Vagina (tissue), 2 donors: Measurements from ENCODE around the gene CCDC57. TPM values are rescaled to one million over a fixed set of nuclear protein-coding genes. Genes with fewer than 3 reads are reported as not detected.
"Not testable (repeated sequence)": the region's sequence is repeated elsewhere in the genome, so short reads cannot be mapped to it uniquely, and the experiment has no call there.

Experiments used
- DNase-seq, 2 donors: peaks; one replicate each; pipeline ENCODE4 v3.0.0-alpha.2; 2017; ENCODE audit errors: extremely low spot score in 2 of 2
- H3K27ac ChIP-seq: fragments of 200-600 bp; sonication (generic); one replicate; pipeline ENCODE4 v1.5.1; 2019
- H3K27me3 ChIP-seq: fragments of 200-600 bp; sonication (generic); one replicate; pipeline ENCODE4 v1.5.1; 2019
- H3K36me3 ChIP-seq, 2 donors: fragments of 200-600 bp; sonication (generic); one replicate each; pipeline ENCODE4 v1.5.1; 2017 to 2019
- H3K4me1 ChIP-seq: fragments of 200-600 bp; sonication (generic); one replicate; pipeline ENCODE4 v1.5.1; 2019
- H3K4me3 ChIP-seq, 2 donors: fragments of 200-600 bp; sonication (generic); 1 replicate in 1 of 2; 2 replicates in 1 of 2; pipeline ENCODE4 v1.5.1; 2016 to 2019
- H3K9me3 ChIP-seq: fragments of 200-600 bp; sonication (generic); one replicate; pipeline ENCODE4 v1.5.1; 2019
- CTCF ChIP-seq, 3 experiments: fragments of 450-650 bp in 2 of 3; fragments of 200-600 bp in 1 of 3; sonication (generic) in 1 of 3; IDR thresholded peaks; one replicate each; pipeline ENCODE4 v1.5.1; 2017 to 2019; ENCODE audit warnings: antibody characterized with exemption in 3 of 3, mild to moderate bottlenecking in 2 of 3, moderate library complexity in 2 of 3
- POLR2A ChIP-seq, 2 donors: fragments of 450-650 bp; IDR thresholded peaks; one replicate each; pipeline ENCODE4 v1.6.1; 2017; ENCODE audit warnings: antibody characterized with exemption in 2 of 2, mild to moderate bottlenecking in 2 of 2, moderate library complexity in 2 of 2
- POLR2AphosphoS5 ChIP-seq, 2 donors: sonication (generic); formaldehyde crosslinking; IDR thresholded peaks; one replicate each; pipeline ENCODE4 v1.9.0; 2017; ENCODE audit warnings: antibody characterized with exemption in 2 of 2, mild to moderate bottlenecking in 2 of 2, low read depth in 1 of 2; ENCODE audit not compliant: insufficient read depth in 1 of 2
- intact Hi-C: fragments of 100-400 bp; cut with DNase I; formaldehyde crosslinking; loops from one replicate; pipeline ENCODE4 v1.15.1; 2023
- total RNA-seq: library from RNA; depleted of rRNA; stranded (reverse); fragments of >200 nt; gene quantifications from one replicate; pipeline ENCODE4 v1.2.3, GENCODE V29; 2016

The CCDC57 gene
- total RNA-seq, 1 donor from 2014 or later, result 26.5 TPM

- Histone ChIP-seq H3K4me1 (no peaks in the 10 kb centered on the region), H3K9me3 (no peaks in the 10 kb centered on the region), H3K4me3 (no peak overlapping the region), H3K27me3 (no peaks in the 10 kb centered on the region), H3K36me3 (peaks cover 0 to 38% of the 10 kb centered on the region in 2 donors), H3K27ac (peak overlapping the region; percentile 9)
- intact Hi-C loops, result no loop called here
- DNase-seq, result no peak
- no peak for TF ChIP-seq POLR2AphosphoS5 (IDR thresholded peaks at IDR 0.05; ENCODE audit: insufficient read depth in 1 of 2, low read depth in 1 of 2)
- no peak for TF ChIP-seq POLR2A (IDR thresholded peaks at IDR 0.05)
- no peak for TF ChIP-seq CTCF (IDR thresholded peaks at IDR 0.05)
Observed at GRCh38 chr17:82195675-82196672, 16.7 kb downstream of the CCDC57 start.

- Histone ChIP-seq H3K36me3 (peaks cover 0 to 36% of the 10 kb centered on the region in 2 donors), H3K4me1 (no peaks in the 10 kb centered on the region), H3K27ac (no peak overlapping the region), H3K9me3 (no peaks in the 10 kb centered on the region), H3K27me3 (no peaks in the 10 kb centered on the region), H3K4me3 (no peak overlapping the region)
- no peak for DNase-seq
- intact Hi-C loops, result no loop called here
- TF ChIP-seq POLR2AphosphoS5 (IDR thresholded peaks at IDR 0.05; ENCODE audit: insufficient read depth in 1 of 2, low read depth in 1 of 2) (no peak), POLR2A (IDR thresholded peaks at IDR 0.05) (no peak), CTCF (IDR thresholded peaks at IDR 0.05) (no peak)
Observed at GRCh38 chr17:82194765-82195164, 17.9 kb downstream of the CCDC57 start.

GRCh38 chr17:82193520-82194220 lies 19.0 kb downstream of the CCDC57 start:
- no peak overlapping the region for H3K4me3 ChIP-seq
- H3K36me3 ChIP-seq, result peaks cover 0 to 32% of the 10 kb centered on the region in 2 donors
- no peak for DNase-seq
- no peak overlapping the region for H3K27ac ChIP-seq
- intact Hi-C loops, result no loop called here
- no peaks in the 10 kb centered on the region for H3K4me1 ChIP-seq
- H3K27me3 ChIP-seq, result no peaks in the 10 kb centered on the region
- no peaks in the 10 kb centered on the region for H3K9me3 ChIP-seq
- TF ChIP-seq POLR2AphosphoS5 (IDR thresholded peaks at IDR 0.05; ENCODE audit: insufficient read depth in 1 of 2, low read depth in 1 of 2), result no peak
- no peak for TF ChIP-seq CTCF (IDR thresholded peaks at IDR 0.05)
- TF ChIP-seq POLR2A (IDR thresholded peaks at IDR 0.05), result no peak

GRCh38 chr17:82193050-82193449 lies 19.6 kb downstream of the CCDC57 start:
- H3K4me3 ChIP-seq, H3K9me3 ChIP-seq, H3K27ac ChIP-seq, intact Hi-C loops, H3K4me1 ChIP-seq, DNase-seq, H3K27me3 ChIP-seq: not testable (repeated sequence)
- peaks cover 0 to 32% of the 10 kb centered on the region in 2 donors for H3K36me3 ChIP-seq

GRCh38 chr17:82188001-82188961 lies 24.4 kb downstream of the CCDC57 start:
- intact Hi-C loops, result no loop called here
- Histone ChIP-seq H3K4me1 (no peaks in the 10 kb centered on the region), H3K9me3 (no peaks in the 10 kb centered on the region), H3K4me3 (no peak overlapping the region), H3K27me3 (no peaks in the 10 kb centered on the region), H3K36me3 (peaks cover 0 to 24% of the 10 kb centered on the region in 2 donors), H3K27ac (no peak overlapping the region)
- DNase-seq, result no peak
- TF ChIP-seq POLR2A (IDR thresholded peaks at IDR 0.05) (no peak), POLR2AphosphoS5 (IDR thresholded peaks at IDR 0.05; ENCODE audit: insufficient read depth in 1 of 2, low read depth in 1 of 2) (no peak), CTCF (IDR thresholded peaks at IDR 0.05) (no peak)
